Kidney (tissue), 14 donors: ENCODE data around the gene CPM. TPM values are rescaled to one million over a fixed set of nuclear protein-coding genes. Genes with fewer than 3 reads are reported as not detected.

Experiments used
- DNase-seq, 5 donors: peaks; one replicate each; pipeline ENCODE4 v3.0.0-alpha.2; 2013 to 2020
- FAIRE-seq: peaks from 2 replicates; lab custom pipeline; 2012; peaks lifted over from hg19 to GRCh38; lab: Jason Lieb, UNC
- H3K27ac ChIP-seq, 2 donors: one replicate each; pipeline ENCODE4 v1.7.0; 2013; ENCODE audit warnings: low read depth in 2 of 2, low read length in 2 of 2, inconsistent platforms in 1 of 2
- H3K27me3 ChIP-seq: one replicate; pipeline ENCODE4 v1.7.1; 2013; ENCODE audit warnings: low read length, inconsistent platforms; ENCODE audit not compliant: control insufficient read depth, insufficient read depth
- H3K36me3 ChIP-seq, 3 donors: one replicate each; pipeline versions ENCODE4 v1.7.0 to v1.7.1; 2013; ENCODE audit warnings: low read length in 3 of 3, control low read depth in 1 of 3, inconsistent platforms in 1 of 3; ENCODE audit not compliant: insufficient read depth in 3 of 3, control insufficient read depth in 2 of 3
- H3K4me1 ChIP-seq, 3 donors: one replicate each; pipeline versions ENCODE4 v1.7.0 to v1.7.1; 2013; ENCODE audit warnings: low read length in 3 of 3, inconsistent platforms in 1 of 3, low read depth in 1 of 3; ENCODE audit not compliant: control insufficient read depth in 2 of 3, insufficient read depth in 2 of 3
- H3K4me3 ChIP-seq, 3 donors: one replicate each; pipeline versions ENCODE4 v1.7.0 to v1.8.1; 2013; ENCODE audit warnings: low read length in 3 of 3, control low read depth in 1 of 3, inconsistent platforms in 1 of 3
- H3K9ac ChIP-seq, 3 donors: one replicate each; pipeline versions ENCODE4 v1.7.0 to v1.7.1; 2013; ENCODE audit warnings: low read length in 3 of 3, control low read depth in 1 of 3, inconsistent platforms in 1 of 3
- H3K9me3 ChIP-seq, 3 donors: one replicate each; pipeline versions ENCODE4 v1.7.0 to v1.7.1; 2013; ENCODE audit warnings: low read length in 3 of 3, control low read depth in 1 of 3, inconsistent platforms in 1 of 3; ENCODE audit not compliant: control insufficient read depth in 2 of 3, insufficient read depth in 1 of 3
- intact Hi-C: fragments of 100-400 bp; cut with DNase I; formaldehyde crosslinking; loops from one replicate; pipeline ENCODE4 v1.11.1; 2022
- polyA plus RNA-seq: library from polyadenylated mRNA; stranded (reverse); fragments of 350-450 nt; fragmentation: Illumina TruSeq; extraction: RNeasy Lipid Tissue Mini Kit (QIAGEN cat#74804); gene quantifications from one replicate; pipeline ENCODE4 v1.2.3, GENCODE V29; 2014; ENCODE audit warnings: low read depth, low replicate concordance; ENCODE audit not compliant: insufficient read depth
- total RNA-seq: library from RNA; stranded (reverse); fragmentation: NEBNext Ultra II Directional; extraction: Animal tissue kit (Norgen Biotek cat#: 25700); gene quantifications from one replicate; pipeline ENCODE4 v1.2.1, GENCODE V29; 2021
- TF ChIP-seq, protein P1 (sequence below): IDR thresholded peaks from 3 replicates; pipeline ENCODE4 v1.5.1; 2012; ENCODE audit warnings: mild to moderate bottlenecking, moderate library complexity, borderline replicate concordance; ENCODE audit not compliant: insufficient read depth; ENCODE audit errors: extremely low read depth
- donor health status: control.
- donor health status: control.
- donor health status: control.
- donor health status: control.
- donor health status: control.
- donor health status: DM: yes; HTN: yes; CAD: no.
- donor health status: Normal renal cell carcinoma (clear cell type).

The CPM gene
- total and polyA plus RNA-seq, 2 donors from 2014 or later, result 35.7 to 144 TPM

DNA sequence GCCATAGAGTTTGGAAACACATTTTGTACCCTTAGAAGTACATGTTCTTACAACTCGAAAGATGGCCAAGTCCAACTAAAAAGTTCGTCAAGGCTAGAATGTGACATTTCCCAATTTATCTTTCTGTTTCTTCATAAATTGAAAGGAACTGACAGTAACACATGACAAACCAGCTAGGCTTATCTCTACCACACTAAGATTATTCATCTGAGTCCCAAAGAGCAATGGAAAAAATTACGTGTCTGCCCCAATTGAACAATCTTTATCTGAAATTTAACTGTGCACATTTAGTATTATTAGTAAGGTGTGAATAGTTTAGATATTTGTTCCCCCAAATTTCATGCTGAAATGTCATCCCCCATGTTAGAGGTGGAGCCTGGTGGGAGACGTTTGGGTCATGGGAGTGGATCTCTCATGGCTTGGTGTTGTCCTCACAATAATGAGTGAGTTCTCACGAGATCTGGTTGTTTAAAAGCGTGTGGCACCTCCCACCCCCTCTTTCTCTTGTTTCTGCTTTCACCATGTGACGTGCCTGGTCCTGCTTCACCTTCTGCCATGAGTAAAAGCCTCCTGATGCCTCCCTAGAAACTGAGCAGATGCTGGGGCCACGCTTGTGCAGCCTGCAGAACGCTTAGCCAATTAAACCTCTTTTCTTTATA is 13.3 kb downstream of the CPM start:
- H3K9me3 ChIP-seq, result no peaks in the 10 kb centered on the region
- H3K4me3 ChIP-seq, result no peak overlapping the region
- no peaks in the 10 kb centered on the region for H3K36me3 ChIP-seq
- TF ChIP-seq, protein P1, sequence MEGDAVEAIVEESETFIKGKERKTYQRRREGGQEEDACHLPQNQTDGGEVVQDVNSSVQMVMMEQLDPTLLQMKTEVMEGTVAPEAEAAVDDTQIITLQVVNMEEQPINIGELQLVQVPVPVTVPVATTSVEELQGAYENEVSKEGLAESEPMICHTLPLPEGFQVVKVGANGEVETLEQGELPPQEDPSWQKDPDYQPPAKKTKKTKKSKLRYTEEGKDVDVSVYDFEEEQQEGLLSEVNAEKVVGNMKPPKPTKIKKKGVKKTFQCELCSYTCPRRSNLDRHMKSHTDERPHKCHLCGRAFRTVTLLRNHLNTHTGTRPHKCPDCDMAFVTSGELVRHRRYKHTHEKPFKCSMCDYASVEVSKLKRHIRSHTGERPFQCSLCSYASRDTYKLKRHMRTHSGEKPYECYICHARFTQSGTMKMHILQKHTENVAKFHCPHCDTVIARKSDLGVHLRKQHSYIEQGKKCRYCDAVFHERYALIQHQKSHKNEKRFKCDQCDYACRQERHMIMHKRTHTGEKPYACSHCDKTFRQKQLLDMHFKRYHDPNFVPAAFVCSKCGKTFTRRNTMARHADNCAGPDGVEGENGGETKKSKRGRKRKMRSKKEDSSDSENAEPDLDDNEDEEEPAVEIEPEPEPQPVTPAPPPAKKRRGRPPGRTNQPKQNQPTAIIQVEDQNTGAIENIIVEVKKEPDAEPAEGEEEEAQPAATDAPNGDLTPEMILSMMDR, result no peak
- H3K9ac ChIP-seq, result no peak overlapping the region
- DNase-seq (no peak), FAIRE-seq (no peak)
- H3K4me1 ChIP-seq, result peaks cover 0 to 11% (median 0%) of the 10 kb centered on the region in 3 donors
- no peak overlapping the region for H3K27ac ChIP-seq
- intact Hi-C loops, result no loop called here
- H3K27me3 ChIP-seq, result no peaks in the 10 kb centered on the region

DNA sequence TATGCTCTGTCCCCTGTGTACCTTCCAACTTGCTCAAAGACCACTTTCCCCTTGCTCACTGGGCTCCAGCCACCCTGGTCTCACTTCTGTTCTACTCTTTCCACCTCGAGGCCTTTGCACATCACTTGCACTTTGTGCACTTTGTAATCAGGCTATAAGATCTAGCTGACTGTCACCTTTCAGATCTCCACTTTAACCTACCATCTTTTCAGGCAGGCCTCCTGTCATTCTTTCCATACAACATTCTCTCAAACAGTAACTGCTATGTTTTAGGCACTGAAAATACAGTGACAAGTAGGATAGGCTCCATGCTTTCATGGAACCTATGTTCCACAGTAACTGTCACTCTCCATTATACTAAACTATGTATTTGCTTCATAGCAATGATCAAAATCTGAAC is 14.0 kb downstream of the CPM start:
- no peak for FAIRE-seq
- Histone ChIP-seq H3K27ac (no peak overlapping the region), H3K36me3 (no peaks in the 10 kb centered on the region), H3K4me1 (peaks cover 0 to 11% (median 0%) of the 10 kb centered on the region in 3 donors), H3K9me3 (no peaks in the 10 kb centered on the region), H3K4me3 (no peak overlapping the region), H3K9ac (no peak overlapping the region), H3K27me3 (no peaks in the 10 kb centered on the region)
- no peak for DNase-seq
- intact Hi-C loops, result no loop called here
- TF ChIP-seq, protein P1, result no peak

DNA sequence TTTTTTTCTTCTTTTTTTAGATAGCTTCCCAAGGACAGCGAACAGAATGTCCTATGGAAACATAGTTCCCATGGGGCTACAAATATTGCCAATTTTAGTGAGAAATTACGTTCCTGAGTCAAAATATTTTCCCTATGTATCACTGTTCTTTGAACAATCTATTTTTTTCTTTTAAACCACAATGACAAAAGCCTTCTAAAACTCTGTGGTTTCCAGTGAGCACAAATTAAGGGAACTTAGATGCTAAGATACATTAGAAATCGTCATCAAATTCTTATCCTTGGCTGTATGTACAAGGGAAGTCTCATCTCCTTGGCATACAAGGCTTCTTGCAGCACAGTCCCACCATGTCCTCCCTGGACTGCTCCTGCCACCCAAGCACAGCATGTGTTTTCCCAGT is 17.9 kb downstream of the CPM start:
- Histone ChIP-seq H3K27me3 (no peaks in the 10 kb centered on the region), H3K36me3 (no peaks in the 10 kb centered on the region), H3K9me3 (no peaks in the 10 kb centered on the region), H3K9ac (no peak overlapping the region), H3K4me1 (no peaks in the 10 kb centered on the region), H3K27ac (no peak overlapping the region), H3K4me3 (no peak overlapping the region)
- DNase-seq (no peak), FAIRE-seq (no peak)
- TF ChIP-seq, protein P1, result no peak
- intact Hi-C loops, result no loop called here
